K562 (cell line): ENCODE measurements around the gene TSTD1. TPM values are rescaled to one million over a fixed set of nuclear protein-coding genes. Genes with fewer than 3 reads are reported as not detected.

Source experiments
- CBFA2T3 ChIP-seq: fragments of 450-650 bp; IDR thresholded peaks from 2 replicates; pipeline ENCODE4 v1.6.1; 2017
- CBX3 ChIP-seq, 2 experiments: IDR thresholded peaks; 1 replicate in 1 of 2; 2 replicates in 1 of 2; pipeline ENCODE4 v1.6.1; 2012; ENCODE audit warnings: inconsistent platforms in 2 of 2, low read length in 2 of 2, borderline replicate concordance in 1 of 2, control low read depth in 1 of 2
- CCNT2 ChIP-seq: IDR thresholded peaks from 2 replicates; pipeline ENCODE4 v1.6.1; 2011; ENCODE audit warnings: borderline replicate concordance, low read depth, mild to moderate bottlenecking, moderate library complexity, mixed read lengths, low read length; ENCODE audit not compliant: insufficient read length; ENCODE audit errors: extremely low read depth
- COPS2 ChIP-seq: fragments of 450-650 bp; conservative IDR thresholded peaks from 2 replicates; pipeline ENCODE4 v1.6.1; 2016; ENCODE audit warnings: mild to moderate bottlenecking, moderate library complexity
- CREM ChIP-seq: IDR thresholded peaks from 2 replicates; pipeline ENCODE4 v1.6.1; 2014; ENCODE audit warnings: antibody characterized with exemption, low read depth
- HDAC1 ChIP-seq, 2 experiments: fragments of 450-650 bp; IDR thresholded peaks; 2 replicates each; pipeline ENCODE4 v1.6.1; 2016 to 2017; ENCODE audit warnings: inconsistent platforms in 1 of 2, mild to moderate bottlenecking in 1 of 2, moderate library complexity in 1 of 2
- MAFK ChIP-seq: IDR thresholded peaks from 2 replicates; pipeline ENCODE4 v1.6.1; 2011; ENCODE audit warnings: low read length, improper control_type of control experiment
- OTX1 ChIP-seq: fragments of 450-650 bp; formaldehyde crosslinking; IDR thresholded peaks from 2 replicates; pipeline ENCODE4 v1.4.0; 2022; ENCODE audit warnings: mild to moderate bottlenecking
- PRDM10 ChIP-seq: fragments of 450-650 bp; IDR thresholded peaks from 2 replicates; pipeline ENCODE4 v1.6.1; 2018; ENCODE audit not compliant: partially characterized antibody
- RAD21 ChIP-seq, 2 experiments: fragments of 250-450 bp in 1 of 2; fragments of 450-650 bp in 1 of 2; sonication (Bioruptor Pico) in 1 of 2; formaldehyde crosslinking in 1 of 2; IDR thresholded peaks in 1 of 2; conservative IDR thresholded peaks in 1 of 2; 2 replicates each; pipeline versions ENCODE4 v1.4.0 to v1.8.0; 2020 to 2022; ENCODE audit warnings: mild to moderate bottlenecking in 2 of 2, moderate library complexity in 1 of 2
- RBM17 ChIP-seq: fragments of 200-400 bp; formaldehyde crosslinking; IDR thresholded peaks from 2 replicates; pipeline ENCODE4 v1.6.1; 2017; ENCODE audit warnings: low read depth, mild to moderate bottlenecking, low read length, borderline replicate concordance
- SMC3 ChIP-seq: conservative IDR thresholded peaks from 2 replicates; pipeline ENCODE4 v1.6.1; 2011; ENCODE audit warnings: low read depth, low read length, improper control_type of control experiment; ENCODE audit not compliant: insufficient read depth
- SUPT5H ChIP-seq: fragments of 450-650 bp; IDR thresholded peaks from 2 replicates; pipeline ENCODE4 v1.6.1; 2016
- ZNF143 ChIP-seq: sonication (generic); formaldehyde crosslinking; IDR thresholded peaks from 2 replicates; pipeline ENCODE4 v1.9.0; 2022; ENCODE audit warnings: mild to moderate bottlenecking, missing genetic modification reagents
- ZNF408 ChIP-seq: fragments of 250-450 bp; sonication (Bioruptor Pico); IDR thresholded peaks from 2 replicates; pipeline ENCODE4 v1.4.0; 2020; ENCODE audit warnings: low read depth, mild to moderate bottlenecking, moderate library complexity
- ZNF584 ChIP-seq: fragments of 200-800 bp; sonication (Bioruptor generic); IDR thresholded peaks from 2 replicates; pipeline ENCODE4 v1.6.1; 2016; ENCODE audit warnings: low read depth, mild to moderate bottlenecking, missing genetic modification characterization, missing compliant biosample characterization
- ZNF586 ChIP-seq: fragments of 450-650 bp; formaldehyde crosslinking; conservative IDR thresholded peaks from 2 replicates; pipeline ENCODE4 v1.4.0; 2020; ENCODE audit warnings: mild to moderate bottlenecking, moderate library complexity
- polyA plus RNA-seq, 8 experiments: library from polyadenylated mRNA; depleted of rRNA in 4 of 8; stranded (reverse) in 5 of 8; unstranded in 3 of 8; fragments of >200 nt; fragmentation: Nextera tagmentation in 2 of 8; fragmentation: Illumina TruSeq in 1 of 8; extraction: Ambion mirVana in 2 of 8; extraction: Trizol in 1 of 8; gene quantifications; 2 replicates each; pipeline versions ENCODE4 v1.2.1 to v1.2.3, GENCODE V29; 2011 to 2014; ENCODE audit warnings: inconsistent platforms in 1 of 8, missing spikeins in 1 of 8
- total RNA-seq, 7 experiments: library from RNA; depleted of rRNA in 6 of 7; stranded (reverse); fragments of >200 nt in 6 of 7; fragmentation: Illumina TruSeq in 2 of 7; extraction: Trizol in 2 of 7; gene quantifications; 2 replicates each; pipeline versions ENCODE4 v1.2.1 to v1.2.3, GENCODE V29; 2011 to 2021; ENCODE audit warnings: low replicate concordance in 1 of 7

The TSTD1 gene
- total and polyA plus RNA-seq, 9 of the 15 experiments (the other 6 are each of a cell fraction or from before 2014, with no cell fraction given) = 0.23 to 0.53 TPM; not detected in 7

- TF ChIP-seq PRDM10 = no peak
- no peak for TF ChIP-seq HDAC1 (IDR thresholded peaks at IDR 0.05)
- peak; percentile 84 for TF ChIP-seq SMC3
- no peak for TF ChIP-seq ZNF408
- TF ChIP-seq MAFK = no peak
- TF ChIP-seq ZNF586 = no peak
- no peak for TF ChIP-seq RBM17
- no peak for TF ChIP-seq COPS2
- TF ChIP-seq SUPT5H = peak; percentile 38; the same call in 1 of the 2 replicates
- no peak for TF ChIP-seq CBFA2T3
- peak in 1 of 2 experiments; percentile 52; a peak in 1 of 3 replicates for TF ChIP-seq CBX3 (IDR thresholded peaks at IDR 0.05; ENCODE audit: borderline replicate concordance in 1 of 2, low read length in 2 of 2)
- no peak for TF ChIP-seq ZNF143
- TF ChIP-seq ZNF584 (CRISPR knock-in tag) = no peak
- TF ChIP-seq CCNT2 = no peak
- no peak for TF ChIP-seq OTX1 (CRISPR knock-in tag)
- peak; percentile 77 to 95 for TF ChIP-seq RAD21 (CRISPR knock-in tag; conservative IDR thresholded peaks at IDR 0.05 in 1 of 2, IDR thresholded peaks at IDR 0.05 in 1 of 2)
- TF ChIP-seq CREM = peak; percentile 56
These were observed 41.3 kb downstream of the TSTD1 start (continued) for GRCh38 chr1:160997323-160998038.
